ENCODE results near the gene DYRK1A. TPM values are rescaled to one million over a fixed set of nuclear protein-coding genes. Genes with fewer than 3 reads are reported as not detected.

DYRK1A gene
- polyA plus RNA-seq, 1 donor, result 52.4 TPM

DNA sequence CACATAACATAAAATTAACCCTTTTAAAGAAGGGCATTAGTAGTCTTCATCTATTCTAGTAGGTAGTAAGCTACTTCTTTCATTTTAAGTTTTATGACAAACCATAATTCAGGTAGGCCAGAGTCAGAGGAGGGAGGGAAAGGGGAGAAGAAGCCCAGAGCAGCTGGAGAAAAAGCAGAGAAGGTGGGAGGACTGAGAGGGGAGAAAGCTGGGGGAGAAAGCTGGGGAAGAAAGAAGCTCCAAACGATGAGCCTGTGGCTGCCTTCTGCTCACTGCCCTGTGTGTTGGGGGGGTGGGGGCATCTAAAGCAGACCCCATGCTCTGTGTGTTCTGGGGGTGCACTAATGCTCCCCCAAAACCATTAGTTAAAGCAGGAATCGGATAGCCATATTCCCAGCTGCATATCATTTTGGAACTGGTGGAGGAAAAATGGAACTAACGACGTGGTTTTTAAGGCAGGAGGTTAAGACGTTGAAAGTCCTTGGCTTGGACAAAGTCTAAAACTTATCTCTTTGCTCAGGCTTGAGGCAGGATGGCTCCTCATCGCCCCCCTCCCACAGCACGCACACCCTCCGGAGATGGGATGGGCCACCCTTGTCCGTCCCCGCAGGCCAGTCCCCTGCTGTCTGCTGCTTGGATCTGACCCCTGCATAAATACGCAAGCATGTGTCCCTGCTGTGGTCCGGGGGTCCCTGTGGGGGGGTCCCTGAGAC lies 184.2 kb downstream of the DYRK1A start:
- DNase-seq (ENCODE audit: low read depth), result no peak

DNA sequence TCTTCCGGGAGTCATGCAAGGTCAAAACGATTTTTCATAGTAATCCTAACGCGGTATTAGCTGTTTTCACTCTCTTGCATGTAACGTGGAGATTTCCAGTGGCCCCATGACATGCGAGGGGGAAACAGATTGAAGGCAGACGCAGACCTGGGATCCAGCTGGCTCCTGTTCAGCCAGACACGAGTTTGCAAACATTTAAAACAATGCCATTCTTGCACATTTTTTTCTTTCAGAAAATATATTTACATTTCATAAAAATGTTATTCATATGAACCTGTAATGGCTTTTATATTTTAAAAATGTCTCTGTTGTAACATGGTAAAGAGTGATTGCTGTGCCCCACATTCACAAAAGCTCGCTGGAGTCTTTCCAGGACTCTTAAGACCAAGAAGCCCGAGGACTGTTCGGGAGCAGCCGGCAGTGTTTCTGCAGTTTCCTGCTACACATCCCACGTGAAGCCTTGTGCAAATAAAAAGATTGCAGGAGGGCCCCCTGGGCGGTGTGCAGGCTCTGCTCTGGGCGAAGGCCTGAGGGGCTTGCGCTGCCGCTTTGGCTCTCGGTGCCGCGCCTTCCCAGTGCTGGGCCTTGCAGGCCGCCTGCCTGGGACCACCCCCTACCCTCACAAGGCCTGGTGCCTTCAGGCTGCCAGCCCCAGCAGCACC lies 184.9 kb downstream of the DYRK1A start:
- no peak for DNase-seq (ENCODE audit: low read depth)

DNA sequence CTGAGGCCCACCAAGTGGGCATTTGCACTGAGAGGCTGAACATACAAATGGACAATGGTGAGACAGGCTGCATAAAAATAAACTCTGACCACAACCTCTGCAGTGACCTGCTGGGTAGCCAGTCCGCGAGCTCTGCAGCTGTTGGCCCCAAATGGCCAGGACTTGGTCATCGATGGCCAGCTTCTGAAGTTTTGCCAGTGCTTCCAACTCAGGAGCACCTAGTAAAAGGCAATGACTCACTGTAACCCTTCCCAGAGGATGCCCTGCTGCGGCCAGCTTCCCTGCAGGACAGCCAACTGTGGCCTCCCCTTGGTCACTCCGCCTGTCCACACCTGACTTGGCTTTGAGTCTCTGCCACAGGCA lies 185.4 kb downstream of the DYRK1A start:
- no peak for DNase-seq (ENCODE audit: low read depth)

DNA sequence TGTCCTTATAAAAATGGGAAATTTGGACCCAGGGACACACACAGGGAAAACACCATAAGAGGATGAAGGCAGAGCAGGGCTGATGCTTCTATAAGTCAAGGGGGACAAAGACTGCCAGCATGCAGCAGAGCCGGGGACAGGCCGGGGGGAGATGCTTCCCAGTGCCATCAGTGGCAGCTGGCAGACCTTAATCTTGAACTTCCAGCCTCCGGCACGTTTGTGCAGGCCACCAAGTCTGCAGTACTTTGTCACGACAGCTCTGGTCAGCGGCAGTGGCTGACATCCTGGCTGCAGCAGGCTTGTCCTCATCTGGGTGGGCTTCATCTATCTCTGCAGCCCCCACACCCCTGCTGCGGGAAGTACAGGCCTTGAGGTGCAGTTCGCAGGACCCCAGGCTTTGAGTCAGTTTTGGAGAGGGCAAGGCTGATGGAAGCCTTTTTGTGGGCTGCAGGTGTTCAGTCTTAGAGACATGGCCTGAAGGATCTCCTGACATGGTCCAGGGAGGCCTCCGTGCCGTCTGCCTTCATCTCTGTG lies 186.0 kb downstream of the DYRK1A start:
- no peak for DNase-seq (ENCODE audit: low read depth)

DNA sequence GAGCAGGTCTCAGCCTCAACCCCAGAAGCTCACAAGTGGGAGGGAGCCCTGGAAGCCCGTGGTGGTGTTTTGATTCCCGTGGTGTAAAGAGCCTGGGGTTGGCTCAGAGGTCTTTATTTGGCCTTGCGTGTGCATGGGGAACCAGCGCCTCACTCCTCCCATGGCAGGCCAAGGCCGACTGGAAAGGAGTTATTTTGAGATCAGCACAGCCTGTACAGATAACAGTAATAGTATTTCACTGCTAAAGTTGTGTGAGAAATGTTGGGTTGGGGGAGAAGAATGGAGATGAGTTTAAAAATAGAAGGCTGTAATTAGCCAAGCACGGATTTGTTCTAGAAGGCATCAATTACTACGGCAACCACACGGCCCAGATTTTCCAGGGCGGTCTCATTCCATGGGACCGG lies 186.5 kb downstream of the DYRK1A start:
- no peak for DNase-seq (ENCODE audit: low read depth)

DNA sequence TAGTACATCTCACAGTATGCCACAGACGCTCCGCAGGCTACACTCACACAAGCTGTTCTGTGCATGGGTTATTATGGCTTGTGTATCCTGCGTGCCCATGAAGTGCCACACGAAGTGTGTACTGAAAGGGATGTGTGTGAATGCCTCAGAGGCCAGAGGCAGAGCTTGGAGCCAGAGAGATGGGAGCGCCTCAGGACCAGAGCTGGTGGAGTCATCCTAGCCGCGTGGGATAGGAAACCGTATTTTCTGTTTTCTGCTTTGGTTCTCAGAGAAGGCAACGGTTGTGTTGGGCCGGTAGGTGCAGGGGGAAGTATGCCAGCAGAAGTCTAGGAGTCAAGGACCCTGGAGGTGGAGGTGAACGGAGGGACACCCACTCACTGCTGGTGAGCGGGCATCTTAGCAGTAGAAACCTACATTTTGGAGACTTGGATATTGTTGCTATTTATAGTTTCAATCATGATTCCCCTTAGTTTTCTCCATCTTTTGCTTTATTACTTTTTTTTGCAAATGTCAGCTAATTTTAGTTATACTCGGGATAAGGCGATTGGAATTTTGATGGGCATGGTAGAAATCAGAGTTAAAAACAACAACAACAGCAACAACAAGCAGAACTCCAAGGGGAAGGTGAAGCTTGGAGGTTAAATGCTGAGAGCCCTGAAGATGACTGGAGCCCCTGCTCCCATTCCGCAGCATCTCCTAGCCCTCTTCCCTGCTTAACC lies 188.2 kb downstream of the DYRK1A start:
- no peak for DNase-seq (ENCODE audit: low read depth)

DNA sequence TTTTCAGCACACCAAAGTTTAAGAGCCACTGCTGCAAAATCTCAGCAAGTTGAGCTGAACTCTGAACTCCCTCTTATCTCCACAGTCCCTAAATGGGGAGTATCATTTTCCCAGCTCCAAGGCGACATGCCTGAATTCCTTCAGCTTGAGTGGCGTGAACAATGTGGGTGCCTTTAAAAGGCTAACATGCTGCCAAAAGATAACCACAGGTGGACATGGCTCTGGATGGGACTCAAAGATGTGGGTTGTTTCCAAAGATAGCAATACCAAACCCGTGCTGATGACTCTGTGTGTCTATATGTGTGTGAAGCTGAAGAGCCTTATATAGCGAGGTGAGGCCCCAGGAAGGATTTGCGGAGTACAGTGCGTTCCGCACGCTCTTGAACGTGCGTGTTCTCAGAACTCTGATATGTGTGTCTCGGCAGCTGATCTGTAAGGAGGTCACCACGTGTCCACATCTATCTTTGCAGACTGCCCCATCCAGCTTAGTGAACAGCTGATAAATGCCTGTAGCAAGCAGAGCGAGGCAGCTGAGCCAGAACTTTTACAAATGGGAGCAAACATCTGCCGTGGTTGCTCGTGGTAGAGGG lies 189.2 kb downstream of the DYRK1A start:
- DNase-seq (ENCODE audit: low read depth), result no peak

DNA sequence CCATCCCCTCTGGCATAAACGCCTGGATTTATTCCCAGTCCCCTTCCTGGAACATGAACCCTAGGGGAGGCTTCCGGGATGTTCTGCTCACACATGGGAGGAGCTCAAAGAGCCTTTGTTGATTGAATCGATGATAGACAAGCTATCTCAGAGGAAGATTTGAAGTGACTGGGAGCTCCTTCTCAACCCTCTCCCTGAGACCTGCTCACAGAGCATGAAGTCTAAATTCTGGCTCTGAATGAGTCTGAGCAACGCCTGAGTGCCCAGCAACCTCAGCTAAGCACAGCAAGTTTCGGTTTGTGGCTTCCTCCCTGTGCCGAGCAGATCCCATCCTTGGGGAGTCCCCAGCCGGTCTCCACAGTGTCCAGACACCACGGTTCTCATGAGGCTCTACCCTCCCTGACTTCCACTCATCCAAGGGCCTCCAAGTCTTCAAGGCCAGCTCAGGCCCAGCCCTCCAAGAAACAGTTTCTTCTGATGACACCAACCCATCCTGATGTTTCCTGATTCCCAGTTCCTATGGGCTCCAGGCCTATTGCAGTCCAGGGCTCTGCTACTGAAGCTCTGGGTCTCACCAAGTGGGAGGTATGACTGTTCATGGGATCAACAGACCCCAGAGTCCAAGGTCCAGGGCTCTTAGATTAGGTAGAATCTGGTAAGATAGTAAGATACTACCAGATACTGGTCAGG lies 190.8 kb downstream of the DYRK1A start:
- no peak for DNase-seq (ENCODE audit: low read depth)

DNA sequence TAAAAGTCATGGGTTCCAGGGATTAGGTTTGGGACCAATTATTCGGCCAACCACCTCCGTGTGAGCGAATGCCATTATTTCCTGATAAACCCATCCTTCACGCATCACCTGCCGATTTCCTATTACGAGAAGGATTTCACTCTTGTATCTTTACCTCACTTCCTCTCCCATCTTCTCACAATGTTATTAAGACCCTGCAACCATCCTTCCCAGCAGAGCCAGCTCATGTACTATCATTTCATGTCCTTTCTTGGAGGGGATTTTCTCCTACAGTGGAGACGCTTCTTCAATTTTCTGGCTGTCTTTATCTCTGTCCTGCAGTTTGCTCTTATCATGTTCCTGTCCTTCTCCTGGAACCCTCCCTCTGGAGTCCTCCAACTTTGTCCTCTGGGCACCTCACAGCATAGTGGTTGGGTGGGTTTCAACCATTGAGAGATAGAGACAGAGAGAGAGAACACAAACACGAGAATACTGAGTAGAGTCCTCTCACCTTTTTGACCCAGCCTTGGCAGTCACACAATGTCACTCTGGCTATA lies 192.2 kb downstream of the DYRK1A start:
- no peak for DNase-seq (ENCODE audit: low read depth)

DNA sequence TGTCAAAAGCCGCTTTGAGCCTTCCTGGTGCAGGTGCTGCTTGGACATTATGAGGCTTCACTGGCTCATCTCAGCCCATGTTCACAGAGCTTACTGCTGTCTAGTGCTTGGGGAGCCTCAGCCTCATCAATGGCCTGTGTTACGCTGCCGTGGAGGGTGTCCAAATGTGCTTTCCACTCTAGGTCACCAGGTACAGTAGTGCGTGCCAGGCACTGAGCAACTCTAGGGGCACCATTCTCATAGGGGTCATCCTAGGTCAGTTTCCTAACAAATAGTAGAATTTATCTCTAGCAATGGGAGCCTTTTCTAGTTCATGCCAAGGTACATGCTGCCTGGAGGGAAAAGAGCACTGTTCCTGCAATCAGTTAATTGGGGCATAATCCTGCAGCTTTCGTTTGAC lies 193.8 kb downstream of the DYRK1A start:
- DNase-seq (ENCODE audit: low read depth), result no peak

DNA sequence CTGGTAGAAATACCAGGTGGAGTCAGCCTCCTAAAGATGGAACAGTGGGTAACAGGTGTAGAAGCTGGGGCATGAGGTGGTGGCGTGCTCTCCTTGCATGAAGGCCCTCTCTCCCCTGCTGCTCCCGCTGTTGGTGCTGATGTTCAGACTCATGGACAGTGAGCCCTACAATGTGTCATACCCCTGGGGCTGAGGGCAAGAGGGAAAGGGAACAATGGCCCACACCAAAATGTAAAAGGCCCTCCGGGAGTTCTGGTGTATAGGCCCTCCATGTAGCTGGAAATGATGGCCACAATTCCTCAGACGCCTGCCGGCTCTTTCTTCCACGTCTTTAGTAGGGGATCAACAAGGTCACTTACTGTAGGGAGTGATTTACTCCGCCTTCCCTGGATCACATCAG lies 194.9 kb downstream of the DYRK1A start:
- no peak for DNase-seq (ENCODE audit: low read depth)

DNA sequence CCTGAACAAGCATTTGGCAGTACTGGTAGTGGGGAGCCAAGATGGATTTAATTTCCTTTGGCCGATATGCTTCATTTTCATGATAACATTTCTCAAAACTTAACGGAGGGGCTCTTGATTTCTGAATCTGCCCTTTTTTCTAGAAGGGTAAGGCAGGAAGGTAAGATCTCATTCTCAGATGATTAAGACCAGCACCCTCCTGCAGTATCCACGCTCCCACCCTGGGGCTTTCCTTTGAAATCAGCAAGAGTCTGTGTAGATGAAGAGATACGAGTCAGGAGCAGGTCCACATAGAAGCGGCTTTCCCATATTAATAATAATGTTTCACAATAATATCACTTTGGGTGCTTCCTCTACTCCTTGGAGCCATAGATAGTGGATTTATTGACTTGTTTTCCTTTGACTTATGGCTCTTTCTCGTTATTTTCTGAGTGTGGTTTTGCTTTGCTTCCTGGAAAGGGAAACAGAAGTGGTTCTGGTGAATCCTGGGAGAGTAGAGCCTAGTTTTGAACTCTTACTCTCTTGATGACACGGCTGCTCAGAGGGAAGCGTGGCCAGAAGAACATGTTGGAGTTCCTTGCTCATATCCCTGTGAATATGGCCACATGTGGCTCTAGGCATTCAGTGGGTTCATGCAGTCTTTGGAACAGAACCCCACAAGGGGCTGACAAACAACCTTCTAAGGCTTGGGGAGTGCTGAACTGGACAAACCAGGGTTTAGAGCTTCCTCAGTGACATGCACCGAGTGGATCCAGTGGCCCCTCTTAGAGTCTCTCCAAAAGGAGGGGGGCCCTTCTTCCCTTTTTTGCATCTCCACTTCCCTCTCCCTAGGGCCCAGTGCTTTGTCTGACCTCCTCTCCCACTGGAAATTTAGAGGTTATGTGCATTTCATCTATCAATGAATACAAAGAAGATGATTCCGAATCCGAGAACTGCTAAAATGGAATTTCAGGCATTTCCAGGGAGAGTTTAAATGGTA lies 195.7 kb downstream of the DYRK1A start:
- DNase-seq (ENCODE audit: low read depth), result no peak

DNA sequence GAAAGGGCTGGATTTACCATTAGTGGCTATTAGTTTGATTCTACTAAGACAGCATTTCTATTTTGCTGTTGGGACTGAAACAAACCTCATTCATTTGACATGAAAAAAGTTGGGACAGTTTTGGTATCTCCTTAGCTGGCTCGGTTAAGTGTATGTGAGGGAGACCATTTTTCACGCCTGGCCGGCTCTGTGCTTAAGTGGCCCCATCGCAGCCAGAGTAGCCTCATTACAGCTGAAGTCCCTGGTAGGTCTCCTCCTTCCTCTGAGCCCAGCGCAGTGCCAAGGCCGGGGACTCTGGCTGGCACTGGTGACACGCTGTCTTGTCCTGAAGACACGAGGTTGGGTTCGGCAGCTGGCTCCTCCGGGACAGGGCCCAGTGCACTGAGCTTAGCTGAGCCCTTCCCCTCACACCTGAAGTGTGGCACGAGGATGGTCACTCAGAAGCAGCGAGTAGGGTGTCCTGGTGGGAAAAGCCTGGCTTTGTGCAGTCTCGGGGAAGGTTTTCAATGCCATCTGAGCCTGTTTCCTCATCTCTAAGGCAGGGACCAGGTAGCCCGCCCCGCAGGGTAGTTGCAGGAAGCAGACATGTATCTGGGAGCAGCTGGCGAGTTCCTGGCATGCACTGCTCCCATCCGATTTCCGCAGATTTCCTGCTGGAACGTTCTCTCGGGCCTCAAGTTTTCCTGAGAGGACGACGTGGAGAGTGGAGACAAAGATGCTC lies 196.5 kb downstream of the DYRK1A start:
- DNase-seq (ENCODE audit: low read depth), result no peak

DNA sequence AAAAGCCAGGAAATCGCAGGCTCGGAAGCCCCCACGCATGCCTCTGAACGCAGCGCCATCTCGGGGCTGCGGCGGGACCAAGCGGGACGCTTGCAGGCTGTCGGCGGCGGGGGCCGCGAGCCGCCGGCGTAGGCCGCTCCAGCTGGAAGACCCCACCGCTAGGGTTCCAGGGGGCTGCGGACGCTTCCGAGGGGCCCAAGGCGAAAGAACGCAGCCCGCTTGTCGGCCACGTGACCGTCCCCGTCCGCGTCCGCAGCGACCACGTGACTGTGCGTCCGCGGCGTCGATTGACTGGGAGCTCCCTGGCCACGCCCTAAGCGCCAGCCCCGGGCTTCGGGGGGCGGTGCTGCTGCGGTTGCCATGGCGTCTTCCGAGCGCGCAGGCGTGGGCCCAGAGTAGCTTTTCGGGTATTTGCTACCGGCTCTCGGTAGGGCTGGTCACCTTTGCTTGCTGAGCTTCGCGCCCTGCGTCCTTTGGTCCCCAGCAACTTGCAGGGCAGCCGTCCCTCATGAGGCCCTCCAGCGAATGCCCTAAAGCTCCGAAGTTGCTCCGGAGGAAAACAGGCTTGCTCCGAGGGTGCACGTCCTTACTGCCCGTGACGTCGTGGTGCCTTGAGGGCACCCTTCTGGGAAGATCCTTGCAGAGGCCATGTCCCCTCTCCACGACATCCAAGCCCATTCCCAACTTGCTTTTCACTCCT lies 197.2 kb downstream of the DYRK1A start:
- DNase-seq (ENCODE audit: low read depth), result peak; percentile 65

DNA sequence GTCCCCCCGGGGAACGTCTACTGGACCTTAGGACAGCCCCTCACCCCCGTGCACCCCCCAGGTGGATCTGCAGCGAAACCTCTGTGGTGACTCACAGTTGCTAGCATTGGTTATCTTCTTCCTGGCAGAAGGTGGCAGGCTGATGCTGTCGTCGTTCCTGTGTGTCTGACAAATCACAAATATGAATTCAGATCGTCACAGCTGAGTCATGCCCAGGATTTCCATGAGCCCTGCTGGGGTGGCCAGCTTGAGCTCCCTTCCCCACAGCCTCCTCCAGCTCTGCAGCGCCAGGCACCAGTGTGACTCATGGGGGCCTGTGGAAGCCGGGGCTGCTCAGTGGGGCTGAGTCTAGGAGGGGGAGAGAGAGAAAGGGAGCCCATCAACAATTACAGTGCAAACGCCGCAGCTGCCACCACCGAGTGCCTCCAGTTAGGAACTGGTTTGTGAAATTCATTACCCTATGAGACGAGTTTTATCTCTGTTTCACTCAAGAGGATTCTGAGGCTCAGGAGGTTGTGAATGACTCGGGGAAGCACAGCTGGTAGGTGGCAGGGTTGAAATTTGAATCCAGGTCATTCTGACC lies 197.9 kb downstream of the DYRK1A start:
- DNase-seq (ENCODE audit: low read depth), result no peak

DNA sequence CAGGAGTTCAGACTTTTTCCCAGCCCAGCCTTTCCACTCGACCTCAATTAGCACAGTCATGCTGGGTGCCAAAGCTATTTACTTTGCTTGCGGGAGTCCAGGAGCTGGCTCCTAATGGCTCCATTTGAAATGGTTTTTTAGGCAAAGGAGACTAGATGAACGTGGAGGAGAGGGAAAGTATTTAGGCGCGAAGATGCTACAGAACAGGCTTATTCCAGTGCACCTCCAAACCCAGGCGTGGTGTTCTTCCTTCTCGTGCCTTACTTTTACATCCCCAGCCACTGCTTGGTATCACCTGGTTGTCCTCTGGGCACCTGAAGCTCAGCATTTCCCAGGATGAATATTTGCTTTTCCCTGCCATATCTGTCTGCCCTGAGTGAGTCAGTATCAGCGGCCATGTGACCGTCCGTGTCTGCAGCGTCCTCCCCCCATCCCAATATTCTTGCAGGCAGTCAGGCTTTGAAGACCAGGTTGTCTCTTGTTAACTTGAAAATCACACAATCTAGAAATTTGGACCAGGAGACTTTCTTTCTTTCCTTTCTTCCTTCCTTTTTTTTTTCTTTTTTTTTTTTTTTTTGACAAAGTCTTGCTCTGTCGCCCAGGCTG lies 198.5 kb downstream of the DYRK1A start:
- no peak for DNase-seq (ENCODE audit: low read depth)

DNA sequence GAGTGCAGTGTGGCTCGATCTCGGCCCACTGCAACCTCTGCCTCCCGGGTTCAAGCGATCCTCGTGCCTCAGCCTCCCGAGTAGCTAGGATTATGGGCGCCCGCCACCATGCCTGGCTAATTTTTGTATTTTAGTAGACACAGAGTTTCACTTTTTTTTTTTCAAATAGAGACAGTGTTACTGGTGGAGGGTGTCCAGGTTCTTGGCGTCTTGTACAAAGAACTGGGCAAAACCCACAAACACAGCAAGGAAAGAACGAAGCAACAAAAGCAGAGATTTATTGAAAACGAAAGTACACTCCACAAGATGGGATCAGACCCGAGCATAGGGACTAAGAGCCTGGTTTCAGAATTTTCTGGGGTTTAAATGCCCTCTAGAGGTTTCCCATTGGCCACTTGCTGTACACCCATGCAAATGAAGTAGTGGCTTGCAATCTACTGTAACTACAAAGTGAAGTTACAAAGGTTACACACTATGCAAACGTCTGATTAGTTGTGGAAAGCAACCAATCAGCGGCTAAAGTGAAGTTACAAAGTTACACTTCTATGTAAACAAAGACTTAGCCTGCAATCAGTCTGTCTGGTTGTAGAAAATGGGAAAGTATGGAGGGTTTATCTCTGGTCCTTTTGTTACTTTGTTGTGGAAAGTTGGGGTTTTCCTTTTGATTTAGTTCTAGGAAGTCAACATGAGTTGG lies 199.1 kb downstream of the DYRK1A start:
- no peak for DNase-seq (ENCODE audit: low read depth)
